Measurements from ENCODE around the gene TIPARP. TPM values are rescaled to one million over a fixed set of nuclear protein-coding genes. Genes with fewer than 3 reads are reported as not detected.
A peak's percentile ranks its signal among the peaks of the same experiment; 100 is the strongest.

The TIPARP gene
- total RNA-seq, 3 donors from 2014 or later, result 18.2 to 21.7 (median 20.4) TPM

DNA sequence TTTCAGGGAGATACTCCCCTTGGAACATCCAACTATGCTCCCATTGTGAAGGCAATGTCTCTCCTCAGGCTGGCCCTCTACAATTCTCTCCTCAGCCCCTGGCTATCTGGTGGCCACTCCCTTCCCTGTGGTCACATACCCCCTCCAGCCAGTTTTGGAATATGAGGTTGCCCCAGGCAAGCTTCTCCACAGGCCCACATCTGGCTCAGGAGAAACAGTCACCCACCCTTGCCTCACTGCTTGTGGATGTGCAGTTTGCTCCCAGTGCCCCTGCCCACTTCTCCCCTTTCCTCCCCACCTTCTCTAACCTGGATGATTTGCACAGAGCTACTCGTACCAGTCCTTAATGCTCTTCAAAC is 15.7 kb upstream of the TIPARP start:
- H3K36me3 Mint-ChIP-seq (ENCODE audit: insufficient read depth), result no peaks in the 10 kb centered on the region
- H3K4me1 Mint-ChIP-seq (ENCODE audit: low read depth), result peaks cover 8% of the 10 kb centered on the region
- ATAC-seq, result no peak
- no peaks in the 10 kb centered on the region for H3K9me3 Mint-ChIP-seq
- DNase-seq, result no peak
- no peaks in the 10 kb centered on the region for H3K27me3 Mint-ChIP-seq (ENCODE audit: low read depth)
- H3K4me3 Mint-ChIP-seq, result no peak overlapping the region

DNA sequence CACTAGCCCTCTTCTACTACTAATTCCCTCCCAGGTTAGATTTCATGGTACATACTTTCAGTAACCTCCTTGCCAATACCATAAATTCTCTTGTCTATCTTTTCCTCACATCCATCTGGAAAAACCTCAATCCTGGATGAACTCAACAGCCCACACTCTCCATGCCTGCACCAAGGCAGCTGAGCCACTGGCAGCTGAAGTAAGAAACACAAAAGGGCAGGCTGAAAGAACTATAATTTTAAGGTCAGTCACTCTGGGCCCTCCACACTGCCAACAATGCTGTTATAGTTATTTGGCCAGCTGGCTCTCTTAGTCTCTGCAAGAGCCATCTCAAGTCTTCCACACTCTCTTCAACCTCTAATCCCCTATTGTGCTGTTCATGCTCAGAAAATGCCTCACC is 15.1 kb upstream of the TIPARP start:
- H3K4me1 Mint-ChIP-seq (ENCODE audit: low read depth), result peaks cover 12% of the 10 kb centered on the region
- DNase-seq (no peak), ATAC-seq (no peak)
- no peak overlapping the region for H3K4me3 Mint-ChIP-seq
- H3K36me3 Mint-ChIP-seq (ENCODE audit: insufficient read depth), result no peaks in the 10 kb centered on the region
- no peaks in the 10 kb centered on the region for H3K27me3 Mint-ChIP-seq (ENCODE audit: low read depth)
- no peaks in the 10 kb centered on the region for H3K9me3 Mint-ChIP-seq

DNA sequence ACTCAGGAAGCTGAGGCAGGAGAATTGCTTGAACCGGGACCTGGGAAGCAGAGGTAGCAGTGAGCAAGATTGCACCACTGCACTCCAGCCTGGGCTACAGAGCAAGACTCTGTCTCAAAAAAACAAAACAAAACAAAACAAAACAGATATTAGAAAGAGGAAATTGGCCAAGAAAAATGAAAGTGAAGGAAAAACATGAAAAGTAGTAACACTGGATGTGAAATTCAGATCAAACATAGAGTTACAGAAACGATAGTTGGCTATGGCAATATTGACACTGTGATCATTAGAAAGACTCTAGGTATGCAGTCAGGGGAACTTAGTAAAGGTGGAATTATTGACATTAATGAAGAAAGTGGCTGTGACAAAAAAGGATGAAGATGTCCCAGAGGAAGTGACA is 13.2 kb upstream of the TIPARP start:
- H3K9me3 Mint-ChIP-seq, result no peaks in the 10 kb centered on the region
- no peak for ATAC-seq
- H3K4me1 Mint-ChIP-seq (ENCODE audit: low read depth), result peaks cover 31% of the 10 kb centered on the region

DNA sequence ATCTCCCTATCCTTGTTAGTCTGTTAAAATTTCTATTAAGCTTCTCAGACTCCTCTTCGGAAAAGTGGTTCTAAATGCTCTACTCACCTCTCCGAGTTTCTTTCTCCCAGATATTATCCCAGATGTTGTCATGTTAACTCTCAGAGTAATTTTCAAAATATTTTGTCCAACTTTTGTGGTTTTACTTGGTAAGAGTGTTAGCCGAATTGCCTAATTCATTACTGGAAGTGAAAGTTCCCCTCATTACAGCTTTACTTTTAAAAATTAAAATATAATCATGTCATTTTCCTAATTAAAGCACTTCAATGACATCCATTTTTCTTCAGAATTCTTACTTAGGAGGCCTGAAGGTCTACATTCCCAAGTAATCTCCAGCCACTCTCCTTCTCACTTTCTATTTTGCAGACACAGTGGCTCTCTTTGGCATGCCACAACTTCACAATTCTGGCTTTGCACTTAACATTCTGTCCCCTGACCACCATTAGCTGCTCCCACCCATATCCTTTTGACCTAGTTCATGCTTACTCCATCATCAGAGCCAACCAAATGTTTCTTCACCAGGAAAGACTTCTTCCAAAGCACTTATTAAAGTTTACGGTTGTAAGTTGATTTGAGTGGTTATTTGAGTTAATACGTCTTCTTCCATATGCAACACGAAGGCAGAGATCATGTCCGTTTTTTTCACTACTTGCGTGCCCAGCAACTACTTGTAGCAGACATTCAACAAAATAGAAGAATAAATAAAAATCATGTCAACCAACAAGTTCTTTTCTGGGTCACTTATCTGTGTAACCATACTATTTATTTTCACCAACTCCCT is 10.2 kb upstream of the TIPARP start:
- no peak for ATAC-seq
- Mint-ChIP-seq H3K27me3 (ENCODE audit: low read depth) (no peaks in the 10 kb centered on the region), H3K4me3 (peak overlapping the region; percentile 29), H3K4me1 (ENCODE audit: low read depth) (peaks cover 52% of the 10 kb centered on the region), H3K9me3 (no peaks in the 10 kb centered on the region), H3K36me3 (ENCODE audit: insufficient read depth) (no peaks in the 10 kb centered on the region)
- DNase-seq, result no peak

More for the DNA sequence above, 13.2 kb upstream of the TIPARP start:
- no peak overlapping the region for H3K4me3 Mint-ChIP-seq
- DNase-seq, result no peak
- no peaks in the 10 kb centered on the region for H3K27me3 Mint-ChIP-seq (ENCODE audit: low read depth)
- H3K36me3 Mint-ChIP-seq (ENCODE audit: insufficient read depth), result no peaks in the 10 kb centered on the region

DNA sequence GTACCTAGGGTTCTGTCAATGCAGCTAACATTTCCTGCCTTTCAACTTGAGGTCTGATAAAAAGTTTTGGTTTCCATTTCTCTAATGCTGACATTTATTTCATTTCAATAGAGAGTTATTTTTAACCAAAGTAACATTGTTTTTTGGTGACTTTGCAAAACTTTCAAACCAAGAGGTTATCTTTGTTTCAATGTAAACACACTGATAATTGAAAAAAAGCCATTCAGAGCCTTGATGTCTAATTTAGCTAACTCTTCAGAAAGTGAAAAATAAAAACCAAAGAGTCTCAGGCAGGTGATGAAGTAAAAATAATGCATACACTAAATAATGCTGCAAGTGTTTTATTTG is 9.6 kb upstream of the TIPARP start:
- Mint-ChIP-seq H3K4me1 (ENCODE audit: low read depth) (peaks cover 52% of the 10 kb centered on the region), H3K36me3 (ENCODE audit: insufficient read depth) (no peaks in the 10 kb centered on the region), H3K27me3 (ENCODE audit: low read depth) (no peaks in the 10 kb centered on the region), H3K9me3 (no peaks in the 10 kb centered on the region), H3K4me3 (peak overlapping the region; percentile 29)
- ATAC-seq, result peak; percentile 62 to 68
- DNase-seq, result no peak

DNA sequence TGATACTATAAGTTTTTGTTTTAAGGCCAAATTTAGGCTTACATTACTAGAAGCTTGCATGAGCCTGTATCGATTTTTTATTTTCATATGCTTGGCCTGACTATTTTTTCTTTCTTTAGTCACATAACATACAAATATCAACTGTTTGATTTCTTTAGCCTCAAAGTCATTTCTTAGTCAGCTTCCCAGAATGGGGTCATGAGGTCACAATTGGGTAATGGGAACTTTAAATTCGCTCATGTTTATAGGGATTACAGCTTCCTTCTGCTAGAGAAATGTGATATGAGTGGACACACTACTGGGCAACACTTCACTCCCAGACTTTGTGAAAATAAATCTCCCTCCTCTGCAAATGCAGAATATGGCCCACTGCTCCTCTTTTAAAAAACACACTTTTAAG is 9.1 kb upstream of the TIPARP start:
- Mint-ChIP-seq H3K36me3 (ENCODE audit: insufficient read depth) (no peaks in the 10 kb centered on the region), H3K4me3 (no peak overlapping the region), H3K27me3 (ENCODE audit: low read depth) (no peaks in the 10 kb centered on the region), H3K4me1 (ENCODE audit: low read depth) (peaks cover 52% of the 10 kb centered on the region), H3K9me3 (no peaks in the 10 kb centered on the region)
- DNase-seq, result no peak
- no peak for ATAC-seq

DNA sequence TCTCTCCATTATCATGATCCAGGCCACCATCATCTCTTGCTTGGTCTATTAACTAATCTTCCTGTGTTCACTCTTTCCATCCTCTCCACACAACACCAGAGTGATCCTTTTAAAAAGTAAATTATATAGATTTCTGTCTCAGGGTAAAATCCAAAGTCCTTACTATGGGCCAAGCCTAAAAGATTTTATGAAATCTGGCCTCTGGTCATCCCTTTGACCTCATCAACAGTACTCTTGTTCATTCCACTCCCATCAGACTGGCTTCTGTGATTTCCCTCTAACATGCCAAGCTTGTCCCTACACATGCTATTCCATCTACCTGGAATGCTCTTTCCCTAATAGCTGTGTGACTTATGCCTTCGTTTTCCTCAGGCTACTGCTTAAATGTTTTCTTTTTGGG is 8.3 kb upstream of the TIPARP start:
- ATAC-seq, result no peak
- H3K27me3 Mint-ChIP-seq (ENCODE audit: low read depth), result no peaks in the 10 kb centered on the region
- no peak for DNase-seq
- H3K9me3 Mint-ChIP-seq, result no peaks in the 10 kb centered on the region
- H3K4me3 Mint-ChIP-seq, result no peak overlapping the region
- H3K4me1 Mint-ChIP-seq (ENCODE audit: low read depth), result peaks cover 52% of the 10 kb centered on the region
- no peaks in the 10 kb centered on the region for H3K36me3 Mint-ChIP-seq (ENCODE audit: insufficient read depth)

DNA sequence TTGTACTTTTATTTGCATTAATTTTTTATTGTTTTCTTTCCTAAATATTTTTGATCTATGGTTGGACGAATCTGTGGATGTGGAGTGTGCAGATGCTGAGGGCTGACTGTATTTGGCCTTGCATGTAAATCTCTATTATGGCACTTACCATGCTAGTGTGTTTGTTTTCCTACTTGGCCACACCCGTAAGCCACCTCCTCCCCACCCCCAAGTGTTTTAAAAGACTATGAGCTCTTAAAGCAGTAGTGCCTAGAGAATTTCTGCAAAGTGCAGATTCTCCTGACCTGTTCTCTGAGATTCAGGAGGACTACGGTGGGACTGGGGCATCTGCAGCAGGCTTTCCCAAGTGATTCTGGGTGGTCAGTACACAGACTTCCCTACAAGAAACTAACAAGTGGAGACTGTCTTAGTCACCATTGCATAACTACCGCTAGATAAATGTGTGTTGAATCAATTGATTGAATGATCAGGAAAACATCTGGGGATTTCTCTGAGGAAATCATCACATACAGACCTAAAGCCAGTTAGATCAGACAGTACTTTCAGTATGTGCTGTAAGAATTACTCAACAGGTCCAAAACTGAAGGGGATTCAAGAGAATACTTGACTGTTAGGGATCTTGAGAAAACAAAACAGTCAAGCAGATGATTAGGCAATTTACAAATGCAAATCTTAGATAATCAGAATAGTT is 6.2 kb upstream of the TIPARP start:
- DNase-seq (no peak), ATAC-seq (peak; percentile 52 to 60)
- H3K4me1 Mint-ChIP-seq (ENCODE audit: low read depth), result peaks cover 48% of the 10 kb centered on the region
- H3K4me3 Mint-ChIP-seq, result no peak overlapping the region
- no peaks in the 10 kb centered on the region for H3K36me3 Mint-ChIP-seq (ENCODE audit: insufficient read depth)
- H3K9me3 Mint-ChIP-seq, result no peaks in the 10 kb centered on the region
- no peaks in the 10 kb centered on the region for H3K27me3 Mint-ChIP-seq (ENCODE audit: low read depth)

DNA sequence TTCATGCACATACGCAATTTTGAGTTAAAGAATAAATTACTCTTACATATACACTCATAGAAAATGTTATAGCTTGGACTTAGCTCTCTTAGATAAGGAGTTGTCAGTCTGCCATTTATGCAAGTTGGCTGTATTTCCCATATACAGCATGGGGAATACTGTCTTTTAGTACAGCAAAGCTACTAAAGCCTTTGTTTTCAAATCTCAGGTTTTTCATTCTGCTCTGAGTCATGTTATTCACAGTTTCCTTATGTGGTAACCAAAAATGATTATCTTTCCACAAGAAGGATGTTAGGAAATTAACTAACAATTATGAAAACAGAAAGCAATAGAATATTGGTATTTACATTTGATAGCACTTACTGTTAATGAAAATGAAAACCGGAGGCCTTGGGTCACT is 4.3 kb upstream of the TIPARP start:
- H3K4me3 Mint-ChIP-seq, result no peak overlapping the region
- peaks cover 37% of the 10 kb centered on the region for H3K4me1 Mint-ChIP-seq (ENCODE audit: low read depth)
- DNase-seq, result no peak
- no peak for ATAC-seq
- no peaks in the 10 kb centered on the region for H3K27me3 Mint-ChIP-seq (ENCODE audit: low read depth)
- H3K9me3 Mint-ChIP-seq, result no peaks in the 10 kb centered on the region
- H3K36me3 Mint-ChIP-seq (ENCODE audit: insufficient read depth), result no peaks in the 10 kb centered on the region

DNA sequence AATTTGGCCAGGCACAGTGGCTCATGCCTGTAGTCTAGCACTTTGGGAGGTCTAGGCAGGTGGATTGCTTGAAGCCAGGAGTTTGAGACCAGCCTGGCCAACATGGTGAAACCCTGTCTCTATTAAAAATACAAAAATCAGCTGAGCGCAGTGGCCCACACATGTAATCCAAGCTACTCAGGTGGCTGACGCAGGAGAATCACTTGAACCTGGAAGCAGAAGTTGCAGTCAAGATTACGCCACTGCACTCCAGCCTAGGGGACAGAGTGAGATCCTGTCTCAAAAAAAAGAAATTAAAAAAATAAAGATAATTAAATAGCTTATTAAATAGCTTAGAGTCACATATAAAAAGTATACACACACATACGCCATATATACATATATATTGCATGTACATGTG is 3.7 kb upstream of the TIPARP start:
- peaks cover 31% of the 10 kb centered on the region for H3K4me1 Mint-ChIP-seq (ENCODE audit: low read depth)
- no peak overlapping the region for H3K4me3 Mint-ChIP-seq
- ATAC-seq, result no peak
- DNase-seq, result no peak
- H3K36me3 Mint-ChIP-seq (ENCODE audit: insufficient read depth), result no peaks in the 10 kb centered on the region
- no peaks in the 10 kb centered on the region for H3K27me3 Mint-ChIP-seq (ENCODE audit: low read depth)
- no peaks in the 10 kb centered on the region for H3K9me3 Mint-ChIP-seq

DNA sequence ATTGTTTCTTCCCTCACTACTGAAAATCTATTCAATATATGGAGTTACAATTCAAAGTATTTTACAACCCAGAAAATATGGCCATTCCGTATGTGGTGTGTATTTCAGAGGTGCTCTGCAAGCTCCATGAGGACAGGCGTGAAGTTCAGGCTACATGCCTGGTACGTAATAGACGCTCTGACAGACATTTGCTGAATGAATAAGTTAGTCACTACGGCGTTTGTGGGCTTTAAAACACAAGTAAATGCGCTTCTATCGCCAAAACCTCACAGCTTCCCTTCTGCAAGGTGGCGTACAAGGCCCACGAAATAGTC is 701 bp upstream of the TIPARP start:
- Mint-ChIP-seq H3K36me3 (ENCODE audit: insufficient read depth) (peaks cover 12% of the 10 kb centered on the region), H3K4me3 (peak overlapping the region; percentile 96), H3K4me1 (ENCODE audit: low read depth) (peaks cover 35% of the 10 kb centered on the region), H3K9me3 (no peaks in the 10 kb centered on the region), H3K27me3 (ENCODE audit: low read depth) (no peaks in the 10 kb centered on the region)
- ATAC-seq (no peak), DNase-seq (no peak)

DNA sequence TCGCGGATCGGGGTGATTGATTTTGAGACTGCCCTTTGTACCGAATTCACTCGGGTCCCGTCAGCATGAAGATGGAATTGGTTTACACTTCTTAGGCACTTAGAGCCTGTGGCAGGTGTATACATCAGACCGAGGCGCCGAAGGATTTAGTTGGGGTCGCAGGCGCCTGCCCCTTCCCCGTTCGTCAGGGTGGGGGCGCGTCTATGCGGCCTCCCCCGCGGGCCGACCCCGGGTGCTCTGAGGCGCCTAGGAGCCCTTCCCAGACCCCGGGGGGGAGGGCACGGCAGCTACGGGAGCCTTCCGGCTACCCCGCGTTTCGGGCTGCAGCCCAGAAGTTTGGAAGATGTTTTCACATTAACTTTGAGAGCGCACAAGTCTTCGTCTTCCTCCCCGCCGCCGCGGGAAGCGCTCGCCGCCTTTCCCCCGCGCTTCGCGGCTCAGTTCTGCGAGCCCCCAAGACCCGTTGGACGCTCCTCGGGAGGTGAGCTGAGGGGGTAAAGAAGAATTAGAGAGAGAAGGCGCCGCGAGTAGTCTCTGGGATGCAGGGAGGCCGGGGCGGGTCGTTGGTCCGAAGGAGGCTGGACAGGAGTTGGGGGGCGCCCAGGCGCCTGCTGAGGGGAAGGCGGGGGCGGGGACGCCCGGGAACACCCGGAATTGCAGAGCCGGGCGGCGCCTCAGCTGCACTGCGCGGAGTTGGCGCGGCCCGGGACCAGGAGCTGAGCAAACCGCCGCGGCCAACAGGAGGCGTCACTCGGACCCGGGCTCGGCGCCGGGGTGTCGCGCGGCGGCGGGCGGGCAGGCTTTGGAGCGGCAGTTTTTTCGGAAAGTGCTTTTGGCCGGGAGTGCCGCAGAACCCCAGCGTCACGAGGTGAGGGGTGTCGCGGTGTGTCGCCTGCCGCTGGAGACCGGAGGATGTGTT is 780 bp downstream of the TIPARP start:
- no peaks in the 10 kb centered on the region for H3K9me3 Mint-ChIP-seq
- H3K4me1 Mint-ChIP-seq (ENCODE audit: low read depth), result peaks cover 41% of the 10 kb centered on the region
- ATAC-seq, result peak; percentile 22 to 23

DNA sequence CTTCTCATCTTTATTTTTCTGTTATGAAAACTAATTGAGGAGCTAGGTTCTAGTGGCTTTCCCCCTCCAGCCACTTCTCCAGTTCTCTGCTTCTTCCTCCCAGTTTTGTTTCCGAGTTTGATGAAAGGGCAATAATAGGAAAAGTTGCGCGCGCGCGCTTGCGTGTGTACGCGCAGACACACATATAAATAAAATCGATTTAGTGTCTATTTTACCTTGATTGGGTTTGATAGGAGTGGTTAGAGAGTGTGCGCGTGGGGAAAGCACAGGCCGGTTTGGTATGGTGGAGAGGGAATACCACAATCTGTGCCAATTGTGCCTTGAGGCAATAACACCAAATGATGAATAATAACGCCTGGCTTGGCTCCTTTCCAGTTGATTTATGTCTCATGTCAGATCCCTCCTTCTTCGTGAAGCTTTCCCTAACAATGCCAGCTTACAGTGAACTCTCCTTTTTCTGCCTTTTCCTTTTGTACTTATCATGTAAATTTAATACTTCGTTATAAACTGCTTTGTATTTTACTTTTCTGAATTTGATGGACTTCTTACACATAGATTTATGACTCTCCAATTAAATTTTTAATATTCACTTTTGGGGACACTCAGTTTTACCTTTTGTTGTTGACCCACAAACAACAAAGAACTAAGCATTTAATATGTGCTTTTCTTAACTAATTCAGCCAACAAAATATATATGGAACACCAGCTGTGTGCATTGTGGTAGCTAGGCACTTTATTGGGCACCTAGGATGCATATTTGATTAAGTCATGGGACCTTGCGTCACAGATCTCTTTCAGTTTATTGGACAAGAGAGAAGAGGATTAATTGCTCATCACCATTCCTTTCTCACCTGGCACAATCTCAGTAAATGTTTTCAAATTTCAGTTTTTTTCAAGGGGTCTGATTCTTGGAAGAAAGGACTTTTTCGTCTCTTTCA is 1.7 kb downstream of the TIPARP start:
- peak; percentile 7 for DNase-seq
- peaks cover 24% of the 10 kb centered on the region for H3K36me3 Mint-ChIP-seq (ENCODE audit: insufficient read depth)
- H3K4me1 Mint-ChIP-seq (ENCODE audit: low read depth), result peaks cover 50% of the 10 kb centered on the region
- H3K27me3 Mint-ChIP-seq (ENCODE audit: low read depth), result no peaks in the 10 kb centered on the region
- H3K9me3 Mint-ChIP-seq, result no peaks in the 10 kb centered on the region
- ATAC-seq, result no peak
- H3K4me3 Mint-ChIP-seq, result peak overlapping the region; percentile 96

More for the DNA sequence above, 780 bp downstream of the TIPARP start:
- Mint-ChIP-seq H3K27me3 (ENCODE audit: low read depth) (no peaks in the 10 kb centered on the region), H3K36me3 (ENCODE audit: insufficient read depth) (peaks cover 17% of the 10 kb centered on the region), H3K4me3 (peak overlapping the region; percentile 96)
- DNase-seq, result peak; percentile 13
